Heart right ventricle (tissue), 16 donors: ENCODE data around the gene FAM168A. TPM values are rescaled to one million over a fixed set of nuclear protein-coding genes. Genes with fewer than 3 reads are reported as not detected.
A peak's percentile ranks its signal among the peaks of the same experiment; 100 is the strongest.

ENCODE experiments used
- ATAC-seq, 8 donors: fragments of 200-7000 bp; cut with Tn5 transposase; one replicate each; pipeline ENCODE4 v1.9.1; 2020; ENCODE audit warnings: mild to moderate bottlenecking in 8 of 8, moderate library complexity in 8 of 8, moderate number of reproducible peaks in 1 of 8
- DNase-seq, 2 donors: peaks; one replicate each; pipeline ENCODE4 v3.0.0-alpha.2; 2020
- H3K27ac ChIP-seq, 10 donors: fragments of 200-600 bp; sonication (generic) in 2 of 10; one replicate each; pipeline versions ENCODE4 v1.5.0 to v1.8.0; 2020 to 2022; ENCODE audit warnings: mild to moderate bottlenecking in 3 of 10
- H3K27me3 ChIP-seq, 7 donors: fragments of 200-600 bp; one replicate each; pipeline ENCODE4 v1.8.0; 2021 to 2022; ENCODE audit warnings: mild to moderate bottlenecking in 2 of 7
- H3K36me3 ChIP-seq, 9 donors: fragments of 200-600 bp; sonication (generic) in 1 of 9; one replicate each; pipeline versions ENCODE4 v1.5.0 to v1.8.0; 2020 to 2022; ENCODE audit warnings: mild to moderate bottlenecking in 2 of 9
- H3K4me1 ChIP-seq, 9 donors: fragments of 200-600 bp; sonication (generic) in 1 of 9; one replicate each; pipeline versions ENCODE4 v1.5.0 to v1.8.0; 2020 to 2022; ENCODE audit warnings: mild to moderate bottlenecking in 4 of 9
- H3K4me3 ChIP-seq, 10 donors: fragments of 200-600 bp; sonication (generic) in 2 of 10; one replicate each; pipeline versions ENCODE4 v1.5.0 to v1.8.0; 2020 to 2022; ENCODE audit warnings: mild to moderate bottlenecking in 7 of 10, moderate library complexity in 2 of 10
- H3K9me3 ChIP-seq, 11 donors: fragments of 200-600 bp in 10 of 11; sonication (generic) in 2 of 11; one replicate each; pipeline versions ENCODE4 v1.5.0 to v1.8.0; 2013 to 2022; ENCODE audit warnings: mild to moderate bottlenecking in 2 of 11, control low read depth in 1 of 11, moderate library complexity in 1 of 11
- WGBS, 2 donors: extraction: QIAGEN DNeasy Blood & Tissue Kit; methylation state at CpG; one replicate each; pipeline ENCODE4 v1.1.7; 2013; ENCODE audit warnings: inconsistent platforms in 1 of 2; 5-methylcytosine and 5-hydroxymethylcytosine counted together
- intact Hi-C, 10 donors: fragments of 100-400 bp; cut with DNase I; formaldehyde crosslinking; loops; one replicate each; pipeline versions ENCODE4 v1.11.1 to v1.14.2; 2022
- polyA plus RNA-seq, 2 donors: library from polyadenylated mRNA; stranded (reverse); fragments of 200-250 nt; gene quantifications; one replicate each; pipeline ENCODE4 v1.2.3, GENCODE V29; 2013
- total RNA-seq, 10 donors: library from RNA; stranded (reverse); fragmentation: NEBNext Ultra II Directional in 3 of 10; extraction: Animal tissue kit (Norgen Biotek cat#: 25700) in 3 of 10; gene quantifications; one replicate each; pipeline versions ENCODE4 v1.2.1 to v1.2.4, GENCODE V29; 2021 to 2023
- TF ChIP-seq, protein P1 (sequence below), 9 donors: fragments of 200-600 bp; sonication (generic) in 2 of 9; IDR thresholded peaks; one replicate each; pipeline versions ENCODE4 v1.5.0 to v1.8.0; 2021 to 2022; ENCODE audit warnings: antibody characterized with exemption in 9 of 9, mild to moderate bottlenecking in 5 of 9, moderate library complexity in 1 of 9
- donor health status: Arrhythmogenic right ventricular cardiomyopathy.
- donor health status: ischemic (EF 13 %, LVEDD 7.1; RV severe dilation, severe dysfunction).
- donor health status: healthy with polysubstance abuse.
- donor health status: DM: no; HTN: yes; CAD: no.
- donor health status: DM: no; HTN: no; CAD: no.
- donor health status: ischemic (EF 25% LVEDD 6.9; RV normal size, moderate dysfunction).
- donor health status: ischemic (EF 25% LVEDD 5.7; RV mildly dilated, moderate dysfunction).
- donor health status: healthy.
- donor health status: DM: yes; HTN: yes; CAD: no.
- donor health status: Ischemic cardiomyopathy.
- donor health status: ischemic (EF 35%, LVEDD 5.7; RV mildly dilated, moderate dysfunction).
- donor health status: nonischemic (EF 11% LVEDD 7.7; RV severe dilation, severe dysfunction).
- donor health status: DM: yes; HTN: yes; CAD: no.
- donor health status: PGD.
- donor health status: ischemic (EF 29% LVEDD 5.4; RV normal size, mild dysfunction).
- donor health status: nonischemic (EF 23%, LVEDD 6.1; RV moderate dilation, normal function).

Gene FAM168A
- total and polyA plus RNA-seq, 12 donors: 7.9 to 37.1 (median 31.8) TPM

DNA sequence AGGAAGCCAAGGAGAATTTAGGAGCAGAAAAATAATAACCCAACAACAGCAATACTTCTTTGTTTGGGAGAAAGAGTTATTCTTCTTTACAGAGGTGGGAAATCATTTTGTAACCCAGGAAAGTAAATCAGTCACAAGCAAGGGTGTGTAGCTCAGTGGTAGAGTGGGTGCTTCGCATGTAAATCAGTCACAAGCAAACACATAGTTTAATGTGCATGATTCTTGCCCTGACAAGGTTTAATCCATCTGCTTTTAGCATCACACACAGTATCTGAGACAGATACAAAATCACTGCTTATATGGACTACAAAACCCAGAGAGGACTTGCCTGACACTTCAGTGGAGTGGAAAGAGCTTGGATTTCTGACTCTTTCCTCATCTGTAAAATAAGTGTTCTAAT is 139.7 kb downstream of the FAM168A start:
- DNase-seq (no peak), ATAC-seq (no peak)
- Histone ChIP-seq H3K4me3 (no peak overlapping the region), H3K9me3 (no peaks in the 10 kb centered on the region), H3K27ac (no peak overlapping the region), H3K27me3 (no peaks in the 10 kb centered on the region), H3K4me1 (peaks cover 0 to 47% (median 15%) of the 10 kb centered on the region in 9 donors), H3K36me3 (no peaks in the 10 kb centered on the region)
- WGBS, 2 donors: 43 to 97% methylated on average over 1 of the region's 1 CpG
- TF ChIP-seq, protein P1, sequence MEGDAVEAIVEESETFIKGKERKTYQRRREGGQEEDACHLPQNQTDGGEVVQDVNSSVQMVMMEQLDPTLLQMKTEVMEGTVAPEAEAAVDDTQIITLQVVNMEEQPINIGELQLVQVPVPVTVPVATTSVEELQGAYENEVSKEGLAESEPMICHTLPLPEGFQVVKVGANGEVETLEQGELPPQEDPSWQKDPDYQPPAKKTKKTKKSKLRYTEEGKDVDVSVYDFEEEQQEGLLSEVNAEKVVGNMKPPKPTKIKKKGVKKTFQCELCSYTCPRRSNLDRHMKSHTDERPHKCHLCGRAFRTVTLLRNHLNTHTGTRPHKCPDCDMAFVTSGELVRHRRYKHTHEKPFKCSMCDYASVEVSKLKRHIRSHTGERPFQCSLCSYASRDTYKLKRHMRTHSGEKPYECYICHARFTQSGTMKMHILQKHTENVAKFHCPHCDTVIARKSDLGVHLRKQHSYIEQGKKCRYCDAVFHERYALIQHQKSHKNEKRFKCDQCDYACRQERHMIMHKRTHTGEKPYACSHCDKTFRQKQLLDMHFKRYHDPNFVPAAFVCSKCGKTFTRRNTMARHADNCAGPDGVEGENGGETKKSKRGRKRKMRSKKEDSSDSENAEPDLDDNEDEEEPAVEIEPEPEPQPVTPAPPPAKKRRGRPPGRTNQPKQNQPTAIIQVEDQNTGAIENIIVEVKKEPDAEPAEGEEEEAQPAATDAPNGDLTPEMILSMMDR (IDR thresholded peaks at IDR 0.05): no peak
- intact Hi-C loops: no loop called here

DNA sequence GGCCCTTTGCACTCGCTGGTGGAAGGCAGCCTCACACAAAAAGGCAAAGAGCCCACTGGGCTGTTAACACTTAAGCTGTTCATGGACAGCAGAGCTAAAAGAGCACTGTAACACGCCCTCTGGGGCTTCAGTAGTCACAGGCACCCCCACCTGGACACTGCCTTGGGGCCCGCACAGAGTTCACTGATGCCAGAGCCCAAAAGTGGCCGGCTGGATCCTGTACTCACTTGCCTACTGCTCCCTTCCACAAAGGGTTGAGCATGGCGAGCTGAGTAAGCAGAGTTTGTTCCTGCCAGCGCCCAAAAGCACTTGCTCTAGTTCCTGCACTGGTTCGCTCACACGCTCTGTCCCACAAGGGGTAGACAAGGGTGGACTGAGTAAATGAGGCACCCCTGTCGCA is 142.9 kb downstream of the FAM168A start:
- intact Hi-C loops: no loop called here
- DNase-seq (no peak), ATAC-seq (peak in 4 of 8 donors; percentile 31 to 58 (median 42))

DNA sequence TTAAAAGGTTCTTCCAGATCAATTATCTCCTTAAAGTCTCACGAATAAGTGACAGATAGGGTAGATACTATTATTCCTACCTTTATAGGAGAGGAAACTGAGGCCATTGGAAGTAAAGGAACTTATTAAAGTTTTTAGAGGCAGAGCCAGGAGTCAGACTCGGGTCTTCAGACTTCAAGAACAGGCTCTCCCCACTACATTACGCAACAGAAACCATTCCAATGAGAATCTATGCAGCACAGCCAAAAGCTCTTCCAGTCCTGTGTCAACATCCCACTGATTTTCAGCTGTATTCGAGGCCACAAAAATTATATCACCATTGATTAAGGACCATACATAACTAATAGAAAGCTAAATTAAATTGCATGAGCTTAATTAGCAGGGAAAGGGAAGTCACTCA is 144.3 kb downstream of the FAM168A start:
- Histone ChIP-seq H3K4me1 (peaks cover 0 to 25% (median 3%) of the 10 kb centered on the region in 9 donors), H3K36me3 (no peaks in the 10 kb centered on the region), H3K4me3 (no peak overlapping the region), H3K9me3 (no peaks in the 10 kb centered on the region), H3K27me3 (no peaks in the 10 kb centered on the region), H3K27ac (no peak overlapping the region)
- 78 to 88% methylated on average over 4 of the region's 4 CpGs for WGBS, 2 donors
- DNase-seq (no peak), ATAC-seq (no peak)
- intact Hi-C loops: no loop called here
- TF ChIP-seq, protein P1 (IDR thresholded peaks at IDR 0.05): no peak

More for the DNA sequence above, 142.9 kb downstream of the FAM168A start:
- Histone ChIP-seq H3K36me3 (no peaks in the 10 kb centered on the region), H3K27ac (no peak overlapping the region), H3K27me3 (no peaks in the 10 kb centered on the region), H3K4me1 (peaks cover 0 to 25% (median 1%) of the 10 kb centered on the region in 9 donors), H3K4me3 (no peak overlapping the region), H3K9me3 (no peaks in the 10 kb centered on the region)
- TF ChIP-seq, protein P1 (IDR thresholded peaks at IDR 0.05): no peak
- WGBS, 2 donors: 93 to 96% methylated on average over 9 of the region's 9 CpGs

GRCh38 chr11:73452726-73453125 is 145.2 kb downstream of the FAM168A start:
- no peak for DNase-seq
- H3K27ac ChIP-seq: no peak overlapping the region
- no peak for ATAC-seq
- no peaks in the 10 kb centered on the region for H3K27me3 ChIP-seq
- H3K9me3 ChIP-seq: no peaks in the 10 kb centered on the region
- no peaks in the 10 kb centered on the region for H3K36me3 ChIP-seq
- 99 to 100% methylated on average over 2 of the region's 2 CpGs for WGBS, 2 donors
- peaks cover 0 to 25% (median 3%) of the 10 kb centered on the region in 9 donors for H3K4me1 ChIP-seq
- H3K4me3 ChIP-seq: no peak overlapping the region
- intact Hi-C loops: no loop called here
- TF ChIP-seq, protein P1 (IDR thresholded peaks at IDR 0.05): no peak
